Mesendoderm (in vitro differentiated cells): ENCODE data around the gene RBMX.
"Not testable (repeated sequence)": the region's sequence is repeated elsewhere in the genome, so short reads cannot be mapped to it uniquely, and the experiment has no call there.

ENCODE experiments used
- DNase-seq: peaks from one replicate; pipeline ENCODE4 v3.0.0; 2013
- H2AK5ac ChIP-seq: 2 replicates; pipeline ENCODE4 v1.6.1; 2013; ENCODE audit warnings: low read length, inconsistent platforms
- H2BK120ac ChIP-seq: 2 replicates; pipeline ENCODE4 v1.6.1; 2013; ENCODE audit warnings: low read depth, mild to moderate bottlenecking, low read length, moderate library complexity, mixed read lengths
- H2BK15ac ChIP-seq: replicated peaks from 2 replicates; pipeline ENCODE4 v1.6.1; 2013; ENCODE audit warnings: low read depth, mild to moderate bottlenecking, moderate library complexity
- H2BK5ac ChIP-seq: 2 replicates; pipeline ENCODE4 v1.6.1; 2013; ENCODE audit warnings: low read length, inconsistent platforms
- H3K18ac ChIP-seq: 2 replicates; pipeline ENCODE4 v1.6.1; 2013; ENCODE audit warnings: mild to moderate bottlenecking, low read length, mixed read lengths
- H3K23ac ChIP-seq: one replicate; pipeline ENCODE4 v1.6.1; 2013; ENCODE audit warnings: low read length
- H3K27ac ChIP-seq: 2 replicates; pipeline ENCODE4 v1.5.1; 2013; ENCODE audit warnings: low read depth, mild to moderate bottlenecking, inconsistent platforms, low read length, moderate library complexity
- H3K27me3 ChIP-seq: 2 replicates; pipeline ENCODE4 v1.6.1; 2013; ENCODE audit warnings: low read length, control low read depth, mild to moderate bottlenecking, inconsistent platforms; ENCODE audit not compliant: insufficient read depth, poor library complexity
- H3K36me3 ChIP-seq: 2 replicates; pipeline ENCODE4 v1.6.1; 2013; ENCODE audit warnings: low read length, inconsistent platforms; ENCODE audit not compliant: control insufficient read depth, insufficient read depth
- H3K4ac ChIP-seq: one replicate; pipeline ENCODE4 v1.6.1; 2013; ENCODE audit warnings: low read depth, mild to moderate bottlenecking, low read length, moderate library complexity
- H3K4me1 ChIP-seq: 2 replicates; pipeline ENCODE4 v1.6.1; 2013; ENCODE audit warnings: low read depth, low read length, inconsistent platforms; ENCODE audit not compliant: control insufficient read depth
- H3K4me2 ChIP-seq: 2 replicates; pipeline ENCODE4 v1.6.1; 2013; ENCODE audit warnings: low read length
- H3K4me3 ChIP-seq: 2 replicates; pipeline ENCODE4 v1.5.1; 2013; ENCODE audit warnings: mild to moderate bottlenecking, low read length
- H3K56ac ChIP-seq: one replicate; pipeline ENCODE4 v1.6.1; 2013; ENCODE audit warnings: low read length
- H3K79me1 ChIP-seq: 2 replicates; pipeline ENCODE4 v1.6.1; 2013; ENCODE audit warnings: low read length, inconsistent platforms
- H3K79me2 ChIP-seq: 2 replicates; pipeline ENCODE4 v1.6.1; 2013; ENCODE audit warnings: mild to moderate bottlenecking, low read length; ENCODE audit not compliant: control insufficient read depth, insufficient read depth
- H3K9ac ChIP-seq: 2 replicates; pipeline ENCODE4 v1.6.1; 2013; ENCODE audit warnings: low read length, inconsistent platforms
- H4K5ac ChIP-seq: one replicate; pipeline ENCODE4 v1.6.1; 2013; ENCODE audit warnings: low read length
- H4K8ac ChIP-seq: one replicate; pipeline ENCODE4 v1.6.1; 2013; ENCODE audit warnings: low read depth, mild to moderate bottlenecking, control low read depth, low read length, moderate library complexity
- WGBS: extraction: QIAGEN DNeasy Blood & Tissue Kit; methylation state at CpG from one replicate; pipeline ENCODE4 v1.1.7; 2013; ENCODE audit warnings: low lambda C conversion rate, missing lambda C conversion rate; ENCODE audit not compliant: insufficient coverage; ENCODE audit errors: extremely low coverage; 5-methylcytosine and 5-hydroxymethylcytosine counted together

Gene RBMX

GRCh38 chrX:136873210-136873609 is 7.3 kb downstream of the RBMX start:
- H3K36me3 ChIP-seq, result peaks cover 11% of the 10 kb centered on the region
- H3K27me3 ChIP-seq, H2BK120ac ChIP-seq, H4K8ac ChIP-seq, H3K23ac ChIP-seq, H3K9ac ChIP-seq, H3K56ac ChIP-seq, H3K4me1 ChIP-seq, H3K79me1 ChIP-seq, DNase-seq, H2BK5ac ChIP-seq, H3K27ac ChIP-seq, H3K79me2 ChIP-seq, H3K18ac ChIP-seq, H2BK15ac ChIP-seq, H3K4me2 ChIP-seq, H3K4ac ChIP-seq, H2AK5ac ChIP-seq, H4K5ac ChIP-seq, H3K4me3 ChIP-seq: not testable (repeated sequence)
- no CpG with 5 or more reads among the region's 2 CpGs for WGBS

GRCh38 chrX:136872091-136872700 is 8.3 kb downstream of the RBMX start:
- Histone ChIP-seq H3K79me1 (peaks cover 2% of the 10 kb centered on the region), H3K9ac (no peak overlapping the region), H2BK15ac (no peak overlapping the region), H3K4ac (no peak overlapping the region), H3K18ac (no peak overlapping the region), H4K8ac (no peak overlapping the region), H3K23ac (no peak overlapping the region), H3K56ac (no peak overlapping the region), H3K4me2 (no peak overlapping the region), H3K79me2 (no peaks in the 10 kb centered on the region), H3K4me1 (no peaks in the 10 kb centered on the region), H3K4me3 (no peak overlapping the region), H3K27me3 (no peaks in the 10 kb centered on the region), H3K36me3 (peaks cover 9% of the 10 kb centered on the region), H2BK5ac (no peak overlapping the region), H2AK5ac (no peak overlapping the region), H3K27ac (no peak overlapping the region), H2BK120ac (no peak overlapping the region), H4K5ac (no peak overlapping the region)
- DNase-seq, result no peak
- no CpG with 5 or more reads among the region's 5 CpGs for WGBS

- H3K36me3 ChIP-seq, result peaks cover 9% of the 10 kb centered on the region
- no peak overlapping the region for H4K8ac ChIP-seq
- no peaks in the 10 kb centered on the region for H3K27me3 ChIP-seq
- H3K79me2 ChIP-seq, result no peaks in the 10 kb centered on the region
- H3K4ac ChIP-seq, result no peak overlapping the region
- WGBS, result no CpG with 5 or more reads among the region's 1 CpG
- H3K23ac ChIP-seq, result no peak overlapping the region
- no peak overlapping the region for H3K27ac ChIP-seq
- H2BK120ac ChIP-seq, result no peak overlapping the region
- no peak overlapping the region for H3K4me2 ChIP-seq
- H3K9ac ChIP-seq, result no peak overlapping the region
- no peak overlapping the region for H2AK5ac ChIP-seq
- H3K79me1 ChIP-seq, result peaks cover 2% of the 10 kb centered on the region
- H3K4me3 ChIP-seq, result no peak overlapping the region
- no peak overlapping the region for H3K56ac ChIP-seq
- no peak for DNase-seq
- no peaks in the 10 kb centered on the region for H3K4me1 ChIP-seq
- H2BK15ac ChIP-seq, result no peak overlapping the region
- H4K5ac ChIP-seq, result no peak overlapping the region
- H3K18ac ChIP-seq, result no peak overlapping the region
- no peak overlapping the region for H2BK5ac ChIP-seq
Observed at GRCh38 chrX:136870064-136870463, 10.5 kb downstream of the RBMX start.

GRCh38 chrX:136868283-136869055 is 12.1 kb downstream of the RBMX start:
- H3K23ac ChIP-seq, result no peak overlapping the region
- H3K79me1 ChIP-seq, result peaks cover 2% of the 10 kb centered on the region
- no peak overlapping the region for H2BK5ac ChIP-seq
- no peaks in the 10 kb centered on the region for H3K79me2 ChIP-seq
- H3K56ac ChIP-seq, result no peak overlapping the region
- no peak overlapping the region for H3K9ac ChIP-seq
- H3K36me3 ChIP-seq, result peaks cover 9% of the 10 kb centered on the region
- H3K18ac ChIP-seq, result no peak overlapping the region
- no peaks in the 10 kb centered on the region for H3K4me1 ChIP-seq
- H3K4ac ChIP-seq, result no peak overlapping the region
- DNase-seq, result no peak
- no peak overlapping the region for H2BK15ac ChIP-seq
- no peak overlapping the region for H3K4me2 ChIP-seq
- no peak overlapping the region for H4K5ac ChIP-seq
- no CpG with 5 or more reads among the region's 9 CpGs for WGBS
- no peak overlapping the region for H2AK5ac ChIP-seq
- H3K27me3 ChIP-seq, result no peaks in the 10 kb centered on the region
- no peak overlapping the region for H3K27ac ChIP-seq
- H2BK120ac ChIP-seq, result no peak overlapping the region
- no peak overlapping the region for H3K4me3 ChIP-seq
- H4K8ac ChIP-seq, result no peak overlapping the region

- Histone ChIP-seq H3K27me3 (no peaks in the 10 kb centered on the region), H3K79me2 (no peaks in the 10 kb centered on the region)
Observed at GRCh38 chrX:136867518-136867917, 13.0 kb downstream of the RBMX start.

More at GRCh38 chrX:136867518-136867917, 13.0 kb downstream of the RBMX start:
- no peak overlapping the region for H3K56ac ChIP-seq
- peaks cover 9% of the 10 kb centered on the region for H3K36me3 ChIP-seq
- H2BK15ac ChIP-seq, result no peak overlapping the region
- H3K4ac ChIP-seq, result no peak overlapping the region
- no peak overlapping the region for H2BK5ac ChIP-seq
- WGBS, result no CpG with 5 or more reads among the region's 3 CpGs
- DNase-seq, result no peak
- no peak overlapping the region for H3K18ac ChIP-seq
- no peak overlapping the region for H4K8ac ChIP-seq
- no peaks in the 10 kb centered on the region for H3K4me1 ChIP-seq
- no peak overlapping the region for H3K9ac ChIP-seq
- H3K79me1 ChIP-seq, result peaks cover 2% of the 10 kb centered on the region
- no peak overlapping the region for H3K23ac ChIP-seq
- no peak overlapping the region for H3K27ac ChIP-seq
- no peak overlapping the region for H2AK5ac ChIP-seq
- H4K5ac ChIP-seq, result no peak overlapping the region
- no peak overlapping the region for H3K4me2 ChIP-seq
- no peak overlapping the region for H3K4me3 ChIP-seq
- H2BK120ac ChIP-seq, result no peak overlapping the region
